Mesenteric fat pad (tissue), 1 donor: ENCODE data around the gene EPS8. TPM values are rescaled to one million over a fixed set of nuclear protein-coding genes. Genes with fewer than 3 reads are reported as not detected.
"Not testable (repeated sequence)": the region's sequence is repeated elsewhere in the genome, so short reads cannot be mapped to it uniquely, and the experiment has no call there.

Source experiments
- DNase-seq: peaks from one replicate; pipeline ENCODE4 v3.0.0-alpha.2; 2020; ENCODE audit warnings: low spot score
- total RNA-seq: library from RNA; stranded (reverse); fragmentation: NEBNext Ultra II Directional; extraction: Animal tissue kit (Norgen Biotek cat#: 25700); gene quantifications from one replicate; pipeline ENCODE4 v1.2.1, GENCODE V29; 2021
- donor health status: DM: yes; HTN: yes; CAD: no.

Gene EPS8
- total RNA-seq, 1 donor from 2014 or later, result 299 TPM

- DNase-seq, result no peak
Observed at GRCh38 chr12:15650399-15651128, 138.6 kb downstream of the EPS8 start.

GRCh38 chr12:15649347-15649746 is 139.8 kb downstream of the EPS8 start:
- no peak for DNase-seq

- no peak for DNase-seq
Observed at GRCh38 chr12:15648558-15648957, 140.6 kb downstream of the EPS8 start.

GRCh38 chr12:15646581-15646980 is 142.6 kb downstream of the EPS8 start:
- DNase-seq, result no peak

GRCh38 chr12:15644700-15645099 is 144.5 kb downstream of the EPS8 start:
- no peak for DNase-seq

- no peak for DNase-seq
Observed at GRCh38 chr12:15638231-15638630, 151.0 kb downstream of the EPS8 start.

- no peak for DNase-seq
Observed at GRCh38 chr12:15636060-15636890, 152.9 kb downstream of the EPS8 start.

GRCh38 chr12:15634010-15634683 is 155.0 kb downstream of the EPS8 start:
- DNase-seq, result no peak

GRCh38 chr12:15633201-15633600 is 156.0 kb downstream of the EPS8 start:
- DNase-seq, result no peak

GRCh38 chr12:15632708-15633107 is 156.5 kb downstream of the EPS8 start:
- DNase-seq, result no peak

GRCh38 chr12:15631007-15631715 is 158.0 kb downstream of the EPS8 start:
- DNase-seq, result no peak

GRCh38 chr12:15629761-15630160 is 159.4 kb downstream of the EPS8 start:
- DNase-seq, result no peak

- DNase-seq, result no peak
Observed at GRCh38 chr12:15629108-15629507, 160.1 kb downstream of the EPS8 start.

- DNase-seq, result no peak
Observed at GRCh38 chr12:15627995-15628945, 160.9 kb downstream of the EPS8 start.

- no peak for DNase-seq
Observed at GRCh38 chr12:15625075-15625474, 164.1 kb downstream of the EPS8 start.

GRCh38 chr12:15620741-15621539 is 168.2 kb downstream of the EPS8 start:
- DNase-seq, result no peak

- not testable (repeated sequence) for DNase-seq
Observed at GRCh38 chr12:15616495-15616894, 172.7 kb downstream of the EPS8 start.

- no peak for DNase-seq
Observed at GRCh38 chr12:15613981-15614380, 175.2 kb downstream of the EPS8 start.

- DNase-seq, result no peak
Observed at GRCh38 chr12:15608941-15609340, 180.2 kb downstream of the EPS8 start.
